ENCODE results near the gene SLC43A2.
A peak's percentile ranks its signal among the peaks of the same experiment; 100 is the strongest.

GRCh38 chr17:1577182-1577581, 51.5 kb downstream of the SLC43A2 start:
- peak in 1 of 7 experiments; percentile 9 for TF ChIP-seq CTCF (IDR thresholded peaks at IDR 0.05)
- TF ChIP-seq EP300 (IDR thresholded peaks at IDR 0.05): peak; percentile 48
- no peak for TF ChIP-seq POLR2A (IDR thresholded peaks at IDR 0.05)

All from stomach (tissue), 4 donors.